ENCODE results near the gene ZNF277.

- TF ChIP-seq CTCF (IDR thresholded peaks at IDR 0.05; ENCODE audit: insufficient read depth, low read length, poor library complexity, severe bottlenecking) (no peak), EZH2phosphoT487 (conservative IDR thresholded peaks at IDR 0.05; ENCODE audit: low read length) (no peak)
These were observed 157.9 kb downstream of the ZNF277 start for GRCh38 chr7:112364388-112364787.
